Keratinocyte (primary cell): ENCODE results near the gene GZMM. TPM values are rescaled to one million over a fixed set of nuclear protein-coding genes. Genes with fewer than 3 reads are reported as not detected.

Source experiments
- DNase-seq: peaks from one replicate; pipeline ENCODE4 v3.0.0-alpha.2; 2011; ENCODE audit warnings: low read depth, missing footprints, low spot score
- FAIRE-seq: peaks from 2 replicates; lab custom pipeline; 2011; peaks lifted over from hg19 to GRCh38; lab: Jason Lieb, UNC
- H2AFZ ChIP-seq: 2 replicates; pipeline ENCODE4 v1.6.0; 2012; ENCODE audit warnings: low read length, control low read depth, inconsistent platforms; ENCODE audit not compliant: control insufficient read depth
- H3K27ac ChIP-seq: 2 replicates; pipeline ENCODE4 v1.5.1; 2011; ENCODE audit warnings: low read length; ENCODE audit not compliant: control insufficient read depth, insufficient read depth
- H3K27me3 ChIP-seq: 3 replicates; pipeline ENCODE4 v1.6.0; 2011; ENCODE audit warnings: low read length; ENCODE audit not compliant: control insufficient read depth, insufficient read depth; ENCODE audit errors: extremely low read depth
- H3K36me3 ChIP-seq, 2 experiments: 2 replicates in 1 of 2; 3 replicates in 1 of 2; pipeline ENCODE4 v1.5.1; 2011; ENCODE audit warnings: low read length in 2 of 2, mild to moderate bottlenecking in 1 of 2; ENCODE audit not compliant: control insufficient read depth in 2 of 2, insufficient read depth in 2 of 2; ENCODE audit errors: extremely low read depth in 1 of 2
- H3K4me1 ChIP-seq: 3 replicates; pipeline ENCODE4 v1.5.1; 2011; ENCODE audit warnings: low read length; ENCODE audit not compliant: control insufficient read depth, insufficient read depth; ENCODE audit errors: extremely low read depth
- H3K4me2 ChIP-seq: 3 replicates; pipeline ENCODE4 v1.6.0; 2011; ENCODE audit warnings: low read depth, low read length; ENCODE audit not compliant: control insufficient read depth, insufficient read depth; ENCODE audit errors: extremely low read depth
- H3K4me3 ChIP-seq, 3 experiments: fragments of 200-600 bp in 1 of 3; sonication (generic) in 1 of 3; 2 replicates in 2 of 3; 3 replicates in 1 of 3; pipeline ENCODE4 v1.5.1; 2011 to 2016; ENCODE audit warnings: low read length in 3 of 3, mild to moderate bottlenecking in 3 of 3, control low read depth in 2 of 3, inconsistent platforms in 1 of 3, low read depth in 1 of 3, mixed read lengths in 1 of 3, mixed run types in 1 of 3, moderate library complexity in 1 of 3; ENCODE audit not compliant: control insufficient read depth in 2 of 3, insufficient read depth in 2 of 3; ENCODE audit errors: extremely low read depth in 1 of 3
- H3K79me2 ChIP-seq: 2 replicates; pipeline ENCODE4 v1.6.0; 2012; ENCODE audit warnings: low read length; ENCODE audit not compliant: control insufficient read depth, insufficient read depth
- H3K9ac ChIP-seq: 3 replicates; pipeline ENCODE4 v1.6.0; 2011; ENCODE audit warnings: low read length; ENCODE audit not compliant: control insufficient read depth, insufficient read depth; ENCODE audit errors: extremely low read depth
- H3K9me1 ChIP-seq: 3 replicates; pipeline ENCODE4 v1.6.0; 2011; ENCODE audit warnings: low read length; ENCODE audit not compliant: control insufficient read depth, insufficient read depth; ENCODE audit errors: extremely low read depth
- H3K9me3 ChIP-seq: 2 replicates; pipeline ENCODE4 v1.5.1; 2012; ENCODE audit warnings: low read depth, low read length; ENCODE audit not compliant: control insufficient read depth
- H4K20me1 ChIP-seq: 3 replicates; pipeline ENCODE4 v1.6.0; 2011; ENCODE audit warnings: low read length; ENCODE audit not compliant: control insufficient read depth, insufficient read depth; ENCODE audit errors: extremely low read depth
- CTCF ChIP-seq, 3 experiments: IDR thresholded peaks in 1 of 3; conservative IDR thresholded peaks in 1 of 3; optimal IDR thresholded peaks in 1 of 3; 2 replicates in 2 of 3; 3 replicates in 1 of 3; pipeline versions ENCODE3 to v1.5.1; 2011; ENCODE audit warnings: low read length in 3 of 3, mild to moderate bottlenecking in 3 of 3, moderate library complexity in 2 of 3, control low read depth in 1 of 3, inconsistent platforms in 1 of 3; ENCODE audit not compliant: insufficient read depth in 2 of 3; ENCODE audit errors: extremely low read depth in 1 of 3
- EZH2 ChIP-seq: IDR thresholded peaks from one replicate; pipeline ENCODE4 v1.6.1; 2012; ENCODE audit warnings: inconsistent platforms, mild to moderate bottlenecking, low read length, moderate library complexity
- dilution Hi-C: fragments of 300-500 bp; cut with MboI; formaldehyde crosslinking; loops from one replicate; pipeline ENCODE4 v1.7.0; 2020; ENCODE audit warnings: low sequenced_read_pairs; ENCODE audit not compliant: extremely low pct_ligation_motif_present
- polyA plus RNA-seq, 5 experiments: library from polyadenylated mRNA; depleted of rRNA in 3 of 5; stranded (reverse) in 3 of 5; stranded (forward) in 1 of 5; unstranded in 1 of 5; fragments of >200 nt; gene quantifications; 1 replicate in 1 of 5; 2 replicates in 3 of 5; 3 replicates in 1 of 5; pipeline versions ENCODE4 v1.2.1 to v1.2.3, GENCODE V29; 2011 to 2012; ENCODE audit warnings: missing spikeins in 2 of 5, low read depth in 1 of 5, low replicate concordance in 1 of 5

The GZMM gene
- polyA plus RNA-seq, 1 donor (not counting 4 experiments of a cell fraction or from before 2014, with no cell fraction given), result not detected

GRCh38 chr19:556611-557382, 12.9 kb downstream of the GZMM start:
- Histone ChIP-seq H3K4me2 (no peak overlapping the region), H3K9me1 (no peaks in the 10 kb centered on the region), H4K20me1 (no peaks in the 10 kb centered on the region), H3K9ac (no peak overlapping the region), H3K79me2 (no peaks in the 10 kb centered on the region), H3K4me1 (no peaks in the 10 kb centered on the region), H3K36me3 (no peaks in the 10 kb centered on the region), H2AFZ (no peak overlapping the region), H3K4me3 (no peak overlapping the region), H3K27me3 (peaks cover 3% of the 10 kb centered on the region), H3K27ac (no peak overlapping the region), H3K9me3 (no peaks in the 10 kb centered on the region)
- TF ChIP-seq CTCF (optimal IDR thresholded peaks at IDR 0.05 in 1 of 3, IDR thresholded peaks at IDR 0.05 in 1 of 3, conservative IDR thresholded peaks at IDR 0.05 in 1 of 3; ENCODE audit: extremely low read depth in 1 of 3, insufficient read depth in 2 of 3, low read length in 3 of 3) (no peak), EZH2 (no peak)
- dilution Hi-C loops, result no loop called here
- no peak for DNase-seq
- no peak for FAIRE-seq

GRCh38 chr19:558770-559439, 15.1 kb downstream of the GZMM start:
- no peaks in the 10 kb centered on the region for H3K4me1 ChIP-seq
- no peak for TF ChIP-seq CTCF (optimal IDR thresholded peaks at IDR 0.05 in 1 of 3, IDR thresholded peaks at IDR 0.05 in 1 of 3, conservative IDR thresholded peaks at IDR 0.05 in 1 of 3; ENCODE audit: extremely low read depth in 1 of 3, insufficient read depth in 2 of 3, low read length in 3 of 3)
- no peak for TF ChIP-seq EZH2
- no peak overlapping the region for H3K4me2 ChIP-seq
- no peaks in the 10 kb centered on the region for H3K9me1 ChIP-seq
- H3K9me3 ChIP-seq, result no peaks in the 10 kb centered on the region
- no peak for FAIRE-seq
- H3K79me2 ChIP-seq, result no peaks in the 10 kb centered on the region
- no peak for DNase-seq
- H3K27me3 ChIP-seq, result peaks cover 3% of the 10 kb centered on the region
- no peak overlapping the region for H3K9ac ChIP-seq
- H2AFZ ChIP-seq, result no peak overlapping the region
- no peak overlapping the region for H3K4me3 ChIP-seq
- no peaks in the 10 kb centered on the region for H3K36me3 ChIP-seq
- dilution Hi-C loops, result no loop called here
- H4K20me1 ChIP-seq, result no peaks in the 10 kb centered on the region
- no peak overlapping the region for H3K27ac ChIP-seq
